Osteoblast (primary cell): ENCODE results near the gene PHF19. TPM values are rescaled to one million over a fixed set of nuclear protein-coding genes. Genes with fewer than 3 reads are reported as not detected.

Experiments used
- DNase-seq: peaks from one replicate; pipeline ENCODE4 v3.0.0; 2011; ENCODE audit warnings: low spot score, mixed read lengths; ENCODE audit not compliant: insufficient read length; ENCODE audit errors: missing footprints
- H2AFZ ChIP-seq: 2 replicates; pipeline ENCODE4 v1.6.0; 2011; ENCODE audit warnings: mild to moderate bottlenecking, low read length
- H3K27ac ChIP-seq: 2 replicates; pipeline ENCODE4 v1.5.1; 2011; ENCODE audit warnings: mild to moderate bottlenecking, low read depth, low read length, moderate library complexity
- H3K27me3 ChIP-seq: 2 replicates; pipeline ENCODE4 v1.6.0; 2012; ENCODE audit warnings: mild to moderate bottlenecking, control low read depth, inconsistent platforms, low read length, moderate library complexity; ENCODE audit not compliant: insufficient read depth
- H3K36me3 ChIP-seq: 2 replicates; pipeline ENCODE4 v1.5.1; 2011; ENCODE audit warnings: mild to moderate bottlenecking, low read length, control low read depth, moderate library complexity; ENCODE audit not compliant: insufficient read depth
- H3K4me1 ChIP-seq: 2 replicates; pipeline ENCODE4 v1.5.1; 2011; ENCODE audit warnings: mild to moderate bottlenecking, low read length, control low read depth, moderate library complexity; ENCODE audit not compliant: insufficient read depth
- H3K4me2 ChIP-seq: 2 replicates; pipeline ENCODE4 v1.6.0; 2011; ENCODE audit warnings: mild to moderate bottlenecking, low read length; ENCODE audit not compliant: insufficient read depth
- H3K4me3 ChIP-seq: fragments of 200-600 bp; sonication (generic); 3 replicates; pipeline ENCODE4 v1.5.1; 2012; ENCODE audit warnings: mild to moderate bottlenecking, low read length, inconsistent platforms; ENCODE audit not compliant: insufficient read depth
- H3K79me2 ChIP-seq: 2 replicates; pipeline ENCODE4 v1.6.0; 2012; ENCODE audit warnings: mild to moderate bottlenecking, low read length, control low read depth, inconsistent platforms; ENCODE audit not compliant: insufficient read depth
- H3K9me3 ChIP-seq: 2 replicates; pipeline ENCODE4 v1.5.1; 2011; ENCODE audit warnings: low read depth, low read length, control low read depth
- H4K20me1 ChIP-seq: 2 replicates; pipeline ENCODE4 v1.6.0; 2012; ENCODE audit warnings: mild to moderate bottlenecking, low read length, control low read depth; ENCODE audit not compliant: insufficient read depth
- CTCF ChIP-seq: IDR thresholded peaks from 2 replicates; pipeline ENCODE4 v1.5.1; 2011; ENCODE audit warnings: mild to moderate bottlenecking, low read depth, low read length, moderate library complexity; ENCODE audit errors: extremely low read depth
- total RNA-seq: library from RNA; depleted of rRNA; stranded (reverse); fragments of >200 nt; gene quantifications from 2 replicates; pipeline ENCODE4 v1.2.3, GENCODE V29; 2012

The PHF19 gene
- total RNA-seq, 1 donor, result 16.6 TPM

GRCh38 chr9:120861935-120862334 is 15.1 kb downstream of the PHF19 start:
- H2AFZ ChIP-seq, result no peak overlapping the region
- H3K4me2 ChIP-seq, result no peak overlapping the region
- H3K4me1 ChIP-seq, result no peaks in the 10 kb centered on the region
- H3K4me3 ChIP-seq, result no peak overlapping the region
- no peaks in the 10 kb centered on the region for H3K27me3 ChIP-seq
- TF ChIP-seq CTCF, result no peak
- H3K36me3 ChIP-seq, result peaks cover 58% of the 10 kb centered on the region
- no peaks in the 10 kb centered on the region for H4K20me1 ChIP-seq
- H3K27ac ChIP-seq, result no peak overlapping the region
- no peaks in the 10 kb centered on the region for H3K79me2 ChIP-seq
- H3K9me3 ChIP-seq, result no peaks in the 10 kb centered on the region
- DNase-seq, result peak; percentile 52

GRCh38 chr9:120860083-120860482 is 16.9 kb downstream of the PHF19 start:
- Histone ChIP-seq H3K36me3 (peaks cover 49% of the 10 kb centered on the region), H3K4me2 (no peak overlapping the region), H3K4me1 (no peaks in the 10 kb centered on the region), H3K9me3 (no peaks in the 10 kb centered on the region), H3K27ac (no peak overlapping the region), H3K27me3 (no peaks in the 10 kb centered on the region), H2AFZ (no peak overlapping the region), H3K4me3 (no peak overlapping the region), H4K20me1 (no peaks in the 10 kb centered on the region), H3K79me2 (no peaks in the 10 kb centered on the region)
- DNase-seq, result no peak
- TF ChIP-seq CTCF, result no peak

GRCh38 chr9:120859361-120859760 is 17.6 kb downstream of the PHF19 start:
- DNase-seq, result no peak
- Histone ChIP-seq H3K4me2 (no peak overlapping the region), H2AFZ (no peak overlapping the region), H3K36me3 (peaks cover 47% of the 10 kb centered on the region), H3K27ac (no peak overlapping the region), H3K79me2 (no peaks in the 10 kb centered on the region), H4K20me1 (no peaks in the 10 kb centered on the region), H3K9me3 (no peaks in the 10 kb centered on the region), H3K27me3 (no peaks in the 10 kb centered on the region), H3K4me1 (no peaks in the 10 kb centered on the region), H3K4me3 (no peak overlapping the region)
- no peak for TF ChIP-seq CTCF

GRCh38 chr9:120857902-120858301 is 19.1 kb downstream of the PHF19 start:
- Histone ChIP-seq H3K36me3 (peaks cover 39% of the 10 kb centered on the region), H3K4me1 (no peaks in the 10 kb centered on the region), H3K27ac (no peak overlapping the region), H3K4me3 (no peak overlapping the region), H3K27me3 (no peaks in the 10 kb centered on the region), H4K20me1 (no peaks in the 10 kb centered on the region), H3K9me3 (no peaks in the 10 kb centered on the region), H3K79me2 (no peaks in the 10 kb centered on the region), H2AFZ (no peak overlapping the region), H3K4me2 (no peak overlapping the region)
- no peak for TF ChIP-seq CTCF
- DNase-seq, result no peak
